GM12864 (cell line): Measurements from ENCODE around the gene CERS6.

Experiments used
- DNase-seq: peaks from one replicate; pipeline ENCODE4 v3.0.0-alpha.2; 2011; ENCODE audit warnings: low read depth
- H3K4me3 ChIP-seq: 2 replicates; pipeline ENCODE4 v1.5.1; 2011; ENCODE audit warnings: mild to moderate bottlenecking, low read depth, low read length, control low read depth
- CTCF ChIP-seq: IDR thresholded peaks from 2 replicates; pipeline ENCODE4 v1.5.1; 2011; ENCODE audit warnings: low read depth, mild to moderate bottlenecking, moderate library complexity, low read length, control low read depth, inconsistent platforms; ENCODE audit errors: missing control alignments

CERS6 gene

GRCh38 chr2:168740788-168741187 lies 284.7 kb downstream of the CERS6 start:
- no peak for DNase-seq
- no peak for TF ChIP-seq CTCF
- H3K4me3 ChIP-seq: no peak overlapping the region

DNA sequence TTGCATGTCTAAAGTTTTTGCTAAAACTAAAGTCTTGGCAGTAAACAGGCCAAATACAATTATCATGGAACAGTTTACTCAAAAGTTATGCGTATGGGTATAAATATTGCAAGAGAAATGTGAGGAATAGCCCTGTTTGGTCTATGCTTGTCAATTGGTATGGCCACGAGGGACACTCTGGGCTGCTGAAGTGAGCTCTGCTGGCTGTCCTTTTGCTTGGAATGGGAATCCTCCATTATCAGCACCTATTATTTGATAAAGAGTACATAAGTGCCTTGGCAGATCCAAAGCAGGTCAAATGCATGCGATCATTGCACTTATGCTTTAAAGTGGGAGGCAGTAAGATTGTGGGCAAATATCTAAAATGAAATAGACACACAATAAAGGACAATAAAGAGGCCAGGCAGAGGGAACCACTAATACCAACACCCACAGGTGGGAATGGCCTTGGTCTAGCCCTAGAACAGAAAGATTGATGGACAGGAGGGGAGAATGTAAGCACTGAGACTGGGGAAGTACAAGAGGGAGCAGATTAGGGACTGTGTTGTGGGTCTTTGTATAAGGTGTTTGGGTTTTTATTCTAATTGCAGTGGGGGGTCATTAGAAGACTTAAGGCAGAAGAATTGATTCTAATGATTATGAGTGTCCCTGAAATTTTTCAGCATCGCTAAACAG lies 286.3 kb downstream of the CERS6 start:
- no peak overlapping the region for H3K4me3 ChIP-seq
- DNase-seq: no peak
- TF ChIP-seq CTCF: no peak

- DNase-seq: no peak
- TF ChIP-seq CTCF: no peak
- no peak overlapping the region for H3K4me3 ChIP-seq
Measured at GRCh38 chr2:168744844-168745243, 288.8 kb downstream of the CERS6 start.

- TF ChIP-seq CTCF: no peak
- H3K4me3 ChIP-seq: no peak overlapping the region
- no peak for DNase-seq
Measured at GRCh38 chr2:168748461-168748860, 292.4 kb downstream of the CERS6 start.

GRCh38 chr2:168749297-168749696 lies 293.2 kb downstream of the CERS6 start:
- DNase-seq: no peak
- H3K4me3 ChIP-seq: no peak overlapping the region
- no peak for TF ChIP-seq CTCF

GRCh38 chr2:168751104-168751740 lies 295.1 kb downstream of the CERS6 start:
- no peak for DNase-seq
- H3K4me3 ChIP-seq: no peak overlapping the region
- TF ChIP-seq CTCF: no peak

DNA sequence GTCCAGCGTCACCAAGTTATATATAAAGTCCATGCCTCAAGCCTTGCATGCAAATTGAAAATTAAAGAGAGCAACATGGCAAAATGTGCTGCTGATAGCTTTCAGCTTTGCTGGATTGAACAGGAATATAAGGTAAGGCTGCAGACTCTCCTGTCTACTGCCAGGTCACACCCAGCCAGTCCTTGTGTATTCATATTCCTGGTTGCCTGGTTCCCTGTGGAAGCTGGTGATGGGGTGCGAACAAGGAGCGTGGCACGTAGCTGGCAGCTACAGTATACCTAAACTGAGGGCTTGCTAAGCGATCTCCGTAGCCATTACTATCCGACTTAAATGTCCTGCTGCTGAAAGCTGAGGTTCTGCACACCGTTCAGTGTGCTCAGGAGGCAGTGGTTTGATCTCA lies 296.3 kb downstream of the CERS6 start:
- DNase-seq: no peak
- TF ChIP-seq CTCF: no peak

More for the DNA sequence above, 296.3 kb downstream of the CERS6 start:
- H3K4me3 ChIP-seq: no peak overlapping the region
